ENCODE results near the gene PPM1B. TPM values are rescaled to one million over a fixed set of nuclear protein-coding genes. Genes with fewer than 3 reads are reported as not detected.

The PPM1B gene
- total RNA-seq, 3 donors from 2014 or later: 37.7 to 95.9 (median 59.7) TPM

GRCh38 chr2:44215827-44216226, 47.2 kb downstream of the PPM1B start:
- no peaks in the 10 kb centered on the region for H3K4me1 ChIP-seq
- H3K36me3 ChIP-seq: no peaks in the 10 kb centered on the region
- no peak overlapping the region for H3K4me3 ChIP-seq
- intact Hi-C loops (cut with DNase I; ENCODE audit: low total_unique reads): no loop called here
- no peak for DNase-seq (ENCODE audit: low spot score in 2 of 2)
- TF ChIP-seq CTCF (IDR thresholded peaks at IDR 0.05): no peak
- H3K27ac ChIP-seq: no peak overlapping the region
- H3K27me3 ChIP-seq: no peaks in the 10 kb centered on the region
- no peaks in the 10 kb centered on the region for H3K9me3 ChIP-seq

GRCh38 chr2:44218771-44219170, 50.1 kb downstream of the PPM1B start:
- H3K27me3 ChIP-seq: no peaks in the 10 kb centered on the region
- H3K9me3 ChIP-seq: no peaks in the 10 kb centered on the region
- no peaks in the 10 kb centered on the region for H3K4me1 ChIP-seq
- intact Hi-C loops (cut with DNase I; ENCODE audit: low total_unique reads): no loop called here
- TF ChIP-seq CTCF (IDR thresholded peaks at IDR 0.05) (no peak), POLR2A (IDR thresholded peaks at IDR 0.05) (no peak), POLR2AphosphoS5 (IDR thresholded peaks at IDR 0.05) (no peak)
- no peaks in the 10 kb centered on the region for H3K36me3 ChIP-seq
- DNase-seq (ENCODE audit: low spot score in 2 of 2): no peak
- no peak overlapping the region for H3K27ac ChIP-seq
- no peak overlapping the region for H3K4me3 ChIP-seq

- H3K4me3 ChIP-seq: no peak overlapping the region
- H3K9me3 ChIP-seq: no peaks in the 10 kb centered on the region
- intact Hi-C loops (cut with DNase I; ENCODE audit: low total_unique reads): no loop called here
- no peaks in the 10 kb centered on the region for H3K36me3 ChIP-seq
- DNase-seq (ENCODE audit: low spot score in 2 of 2): no peak
- H3K4me1 ChIP-seq: no peaks in the 10 kb centered on the region
- TF ChIP-seq POLR2AphosphoS5 (IDR thresholded peaks at IDR 0.05): no peak
- no peak for TF ChIP-seq CTCF (IDR thresholded peaks at IDR 0.05)
- no peak for TF ChIP-seq POLR2A (IDR thresholded peaks at IDR 0.05)
- no peaks in the 10 kb centered on the region for H3K27me3 ChIP-seq
- no peak overlapping the region for H3K27ac ChIP-seq
Measured at GRCh38 chr2:44226753-44227152, 58.1 kb downstream of the PPM1B start.

- intact Hi-C loops (cut with DNase I; ENCODE audit: low total_unique reads): no loop called here
- H3K4me1 ChIP-seq: no peaks in the 10 kb centered on the region
Measured at GRCh38 chr2:44230378-44230777, 61.7 kb downstream of the PPM1B start.

GRCh38 chr2:44233450-44234128, 64.9 kb downstream of the PPM1B start:
- Histone ChIP-seq H3K27ac (no peak overlapping the region), H3K4me3 (no peak overlapping the region), H3K4me1 (no peaks in the 10 kb centered on the region), H3K36me3 (no peaks in the 10 kb centered on the region), H3K9me3 (no peaks in the 10 kb centered on the region), H3K27me3 (no peaks in the 10 kb centered on the region)
- intact Hi-C loops (cut with DNase I; ENCODE audit: low total_unique reads): no loop called here
- DNase-seq (ENCODE audit: low spot score in 2 of 2): no peak
- TF ChIP-seq CTCF (IDR thresholded peaks at IDR 0.05) (no peak), POLR2A (IDR thresholded peaks at IDR 0.05) (no peak), POLR2AphosphoS5 (IDR thresholded peaks at IDR 0.05) (no peak)

More at GRCh38 chr2:44230378-44230777, 61.7 kb downstream of the PPM1B start:
- Histone ChIP-seq H3K27ac (no peak overlapping the region), H3K4me3 (no peak overlapping the region), H3K36me3 (no peaks in the 10 kb centered on the region), H3K27me3 (no peaks in the 10 kb centered on the region), H3K9me3 (no peaks in the 10 kb centered on the region)
- TF ChIP-seq POLR2A (IDR thresholded peaks at IDR 0.05) (no peak), CTCF (IDR thresholded peaks at IDR 0.05) (no peak), POLR2AphosphoS5 (IDR thresholded peaks at IDR 0.05) (no peak)
- DNase-seq (ENCODE audit: low spot score in 2 of 2): no peak
